Measurements from ENCODE around the gene CDK11A. TPM values are rescaled to one million over a fixed set of nuclear protein-coding genes. Genes with fewer than 3 reads are reported as not detected.
"Not testable (repeated sequence)": the region's sequence is repeated elsewhere in the genome, so short reads cannot be mapped to it uniquely, and the experiment has no call there.

CDK11A gene
- 18.3 TPM for total RNA-seq

DNA sequence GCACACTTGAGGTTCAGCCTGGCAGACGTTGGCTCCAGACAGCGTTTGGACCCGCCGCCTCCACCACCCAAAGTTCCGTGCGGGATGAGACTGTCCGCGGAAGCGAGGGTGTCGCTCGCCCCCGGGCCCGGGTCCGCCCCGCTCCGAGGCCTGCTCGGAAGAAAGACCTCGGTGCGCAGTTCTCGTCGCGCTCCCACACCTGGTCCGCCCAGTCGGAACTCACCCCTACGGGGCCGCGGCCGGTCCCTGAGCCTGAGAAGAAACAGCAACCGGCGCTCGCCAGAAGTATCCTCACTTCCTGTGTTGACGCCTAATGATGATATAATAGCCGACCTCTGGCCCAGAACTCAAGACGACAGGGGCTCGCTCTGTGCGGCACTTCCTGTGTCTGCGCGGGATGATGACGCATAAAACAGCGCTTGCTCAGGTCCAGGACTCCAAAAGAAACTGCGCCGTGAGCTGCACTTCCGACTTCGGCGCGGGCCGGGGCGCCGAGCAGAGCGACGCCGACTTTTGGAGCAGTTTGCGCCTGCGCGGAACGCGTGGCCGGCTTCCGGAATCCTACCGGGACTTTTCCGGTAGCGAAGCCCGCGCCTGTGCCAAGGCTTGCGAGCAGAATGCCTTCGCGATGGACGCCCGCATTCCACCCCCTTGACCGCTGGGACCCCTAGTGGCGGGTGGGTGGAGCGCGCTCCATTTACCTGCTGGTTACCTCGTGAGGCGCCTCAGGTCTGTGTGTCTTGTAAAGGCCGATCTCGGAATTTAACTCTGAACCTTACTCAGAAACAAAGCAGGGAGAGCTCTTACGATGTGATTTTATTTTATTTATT lies at the start of gene CDK11A:
TSS of gene CDK11A (minus strand) at position 323 of the 830 bp plus-strand sequence. CDS start 1,539 bp downstream, outside the sequence.
- DNase-seq (ENCODE audit: low spot score in 2 of 2): peak; percentile 89 to 94
- not testable (repeated sequence) for FAIRE-seq

DNA sequence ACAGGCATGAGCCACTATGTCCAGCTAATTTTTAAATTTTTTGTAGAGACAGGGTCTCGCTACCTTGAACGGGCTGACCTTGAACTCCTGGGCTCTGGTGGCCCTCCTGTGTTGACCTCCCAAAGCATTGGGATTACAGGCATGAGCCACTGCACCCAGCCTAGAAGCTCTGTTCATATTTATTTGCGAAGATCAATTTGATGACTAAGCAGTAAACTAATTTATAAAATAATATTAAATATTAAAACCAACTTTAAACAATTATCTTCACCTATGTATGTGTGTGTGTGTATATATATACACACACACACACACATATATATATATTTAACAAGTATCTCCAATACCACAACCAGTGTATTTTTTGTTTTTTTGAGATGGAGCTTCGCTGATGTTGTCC lies 49.7 kb upstream of the CDK11A start:
- DNase-seq (ENCODE audit: low spot score in 2 of 2) (no peak), FAIRE-seq (no peak)

GRCh38 chr1:1771096-1771495 lies 46.9 kb upstream of the CDK11A start:
- DNase-seq (ENCODE audit: low spot score in 2 of 2) (no peak), FAIRE-seq (no peak)

- DNase-seq (ENCODE audit: low spot score in 2 of 2) (no peak), FAIRE-seq (no peak)
These were observed 45.9 kb upstream of the CDK11A start for GRCh38 chr1:1770102-1770501.

DNA sequence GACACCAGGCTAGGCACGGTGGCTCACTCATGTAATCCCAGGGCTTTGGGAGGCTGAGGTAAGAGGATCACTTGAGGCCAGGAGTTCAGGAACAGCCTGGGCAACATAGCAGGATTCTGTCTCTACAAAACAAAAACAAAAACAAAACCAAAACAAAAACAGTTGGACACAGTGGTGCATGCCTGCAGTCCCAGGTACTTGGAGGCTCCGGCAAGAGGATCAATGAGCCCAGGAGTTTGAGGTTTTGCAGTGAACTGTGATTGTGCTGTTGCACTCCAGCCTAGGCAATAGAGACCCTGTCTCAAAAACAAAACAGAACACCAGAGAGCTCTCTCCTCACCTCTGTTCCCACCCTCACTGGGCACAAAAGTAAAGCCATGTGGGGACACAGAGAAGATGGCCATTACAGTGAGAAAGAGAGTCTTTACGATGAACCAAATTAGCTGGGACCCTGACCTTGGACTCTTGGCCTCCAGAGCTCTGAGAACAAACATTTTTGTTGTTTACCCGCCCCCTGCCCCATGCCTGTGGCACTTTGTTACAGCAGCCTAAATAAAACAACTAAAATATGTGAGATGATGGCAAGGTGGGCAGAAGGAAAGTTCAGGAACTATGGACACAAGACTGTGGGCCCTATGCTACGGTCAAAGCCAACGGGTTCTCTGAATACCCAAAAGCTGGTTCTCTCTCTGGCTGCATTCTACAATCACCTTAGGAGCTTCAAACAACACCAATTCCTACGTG lies 44.3 kb upstream of the CDK11A start:
- no peak for FAIRE-seq
- DNase-seq (ENCODE audit: low spot score in 2 of 2): no peak

DNA sequence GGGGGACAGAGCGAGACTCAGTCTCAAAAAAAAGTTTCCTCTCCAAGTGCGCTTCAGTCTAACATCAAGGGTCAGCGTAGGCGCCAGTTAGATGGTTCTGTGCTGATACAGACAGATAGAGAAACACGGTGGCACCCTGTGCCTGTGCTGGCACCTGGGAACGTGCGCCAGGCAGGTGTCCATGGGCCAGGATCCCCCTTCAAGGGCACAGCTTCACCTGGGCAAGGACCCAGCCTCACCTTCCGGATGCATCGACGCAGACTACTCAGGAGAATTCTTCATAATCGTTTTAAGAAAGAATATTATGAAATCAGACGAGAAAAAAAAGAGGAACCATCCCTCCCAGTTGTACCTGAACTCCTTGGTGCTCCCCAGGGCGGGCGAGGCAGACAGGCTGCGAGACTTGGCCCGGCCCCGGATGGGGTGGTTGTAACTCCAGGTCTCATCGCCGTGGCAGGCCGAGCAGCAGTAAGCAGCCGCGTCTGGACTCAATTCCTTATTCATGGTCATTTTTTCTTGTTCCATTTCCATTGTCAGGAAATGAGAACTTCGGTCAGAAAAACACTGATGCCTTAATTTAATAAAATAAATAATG lies 40.8 kb upstream of the CDK11A start:
- DNase-seq (ENCODE audit: low spot score in 2 of 2) (no peak), FAIRE-seq (no peak)

GRCh38 chr1:1763657-1764621 lies 39.8 kb upstream of the CDK11A start:
- FAIRE-seq: no peak
- no peak for DNase-seq (ENCODE audit: low spot score in 2 of 2)

- DNase-seq (ENCODE audit: low spot score in 2 of 2) (no peak), FAIRE-seq (no peak)
These were observed 37.6 kb upstream of the CDK11A start for GRCh38 chr1:1761504-1762376.

- no peak for FAIRE-seq
These were observed 36.6 kb upstream of the CDK11A start for GRCh38 chr1:1760715-1761114.

DNA sequence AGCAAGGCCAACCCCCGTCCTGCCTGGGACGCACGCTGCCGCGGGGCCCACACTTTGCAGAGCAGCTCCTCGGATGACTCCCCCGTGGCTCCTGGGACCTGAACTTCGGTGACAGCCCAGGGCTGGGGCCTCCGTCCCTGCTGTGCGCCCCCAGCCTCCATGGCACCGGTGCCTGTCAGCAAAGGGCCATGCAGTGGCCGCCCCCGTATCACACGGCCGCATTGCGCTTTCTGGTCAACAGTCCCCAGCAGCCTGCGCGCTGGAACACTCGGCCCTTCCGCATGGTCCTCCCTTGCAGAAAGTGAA lies 36.1 kb upstream of the CDK11A start:
- no peak for FAIRE-seq
- no peak for DNase-seq (ENCODE audit: low spot score in 2 of 2)

More at GRCh38 chr1:1760715-1761114, 36.6 kb upstream of the CDK11A start:
- DNase-seq (ENCODE audit: low spot score in 2 of 2): no peak

DNA sequence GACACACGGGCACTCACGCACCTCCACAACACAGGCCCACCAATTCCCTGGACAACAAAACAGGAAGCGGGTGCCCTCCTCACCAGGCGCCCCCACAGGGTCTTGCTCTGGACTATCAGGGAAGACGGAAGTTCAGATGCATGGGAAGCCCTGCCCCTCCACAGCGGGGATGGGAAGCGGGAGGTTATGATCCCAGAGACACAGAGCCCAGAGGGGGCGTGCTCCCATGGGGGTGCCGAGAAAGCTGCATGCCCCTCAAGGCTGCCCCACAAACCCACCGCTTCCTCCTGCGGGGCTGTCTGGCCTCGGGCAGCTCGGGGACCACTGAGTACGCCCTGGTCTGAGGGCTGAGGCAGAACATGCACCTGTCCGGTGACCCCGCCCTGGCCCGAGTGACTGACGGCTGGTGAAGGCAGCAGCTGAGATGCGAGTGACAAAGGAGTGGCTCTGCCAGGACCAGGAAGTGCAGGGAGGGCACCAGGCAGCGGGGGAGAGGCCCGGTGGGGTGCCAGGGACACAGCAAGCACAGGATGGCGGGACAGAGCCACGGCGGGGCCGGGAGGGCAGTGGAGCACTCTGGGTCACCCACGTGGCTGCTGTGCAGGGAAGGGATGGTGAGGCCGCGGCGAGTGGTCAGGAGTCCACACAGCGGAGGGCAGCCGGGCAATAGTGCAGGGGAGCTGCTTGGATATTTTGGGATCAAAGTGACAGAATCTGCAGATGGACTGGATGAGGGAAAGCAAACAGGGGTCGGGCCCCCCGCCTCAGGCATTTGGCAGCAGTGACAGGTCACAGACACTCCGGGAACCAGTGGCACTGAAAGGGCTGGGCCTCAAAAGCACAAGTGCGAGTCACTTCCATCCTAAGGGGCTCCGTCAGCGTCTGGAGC lies 35.5 kb upstream of the CDK11A start:
- FAIRE-seq (no peak), DNase-seq (ENCODE audit: low spot score in 2 of 2) (no peak)

DNA sequence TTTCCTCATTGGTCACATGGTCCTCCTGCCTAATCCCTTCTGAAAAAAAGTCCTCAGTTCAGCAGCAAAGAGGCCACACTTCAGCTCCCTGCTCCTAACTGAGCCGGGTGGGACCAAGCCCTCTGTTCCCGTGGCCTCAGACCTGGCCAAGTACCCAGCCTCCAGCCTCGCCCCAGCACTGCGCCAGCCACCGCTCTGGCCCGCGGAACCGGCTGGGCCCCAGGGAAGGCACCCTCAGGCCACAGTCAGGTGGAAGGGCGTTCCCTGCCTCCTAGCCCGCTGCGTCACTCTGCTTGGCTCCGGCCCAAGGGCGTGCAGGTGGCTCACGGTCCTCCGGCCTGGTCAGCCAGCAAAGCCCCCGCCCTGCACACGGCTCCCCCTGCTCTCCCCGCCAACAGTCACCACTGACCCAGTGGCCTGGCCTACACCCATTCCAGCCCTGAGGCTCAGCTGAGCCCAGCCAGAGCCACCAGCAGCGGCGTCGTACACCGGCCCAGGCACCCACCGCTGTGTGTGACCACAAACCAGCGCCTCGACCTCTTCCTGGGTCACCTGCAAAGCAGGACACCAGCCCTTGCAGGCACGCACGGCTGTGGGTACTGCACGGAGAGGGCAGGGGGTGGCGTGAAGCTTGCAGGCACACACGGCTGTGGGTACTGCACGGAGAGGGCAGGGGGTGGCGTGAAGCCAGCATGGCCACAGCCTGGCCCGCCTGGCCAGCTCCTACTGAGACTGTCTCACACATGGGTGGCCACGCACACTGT lies 34.7 kb upstream of the CDK11A start:
- FAIRE-seq (no peak), DNase-seq (ENCODE audit: low spot score in 2 of 2) (no peak)

- FAIRE-seq: no peak
- no peak for DNase-seq (ENCODE audit: low spot score in 2 of 2)
These were observed 34.0 kb upstream of the CDK11A start for GRCh38 chr1:1758059-1758621.

- peak in 1 of 2 donors; percentile 3 for DNase-seq (ENCODE audit: low spot score in 2 of 2)
- FAIRE-seq: no peak
These were observed 33.4 kb upstream of the CDK11A start for GRCh38 chr1:1757422-1758058.

GRCh38 chr1:1756661-1757421 lies 32.7 kb upstream of the CDK11A start:
- FAIRE-seq (no peak), DNase-seq (ENCODE audit: low spot score in 2 of 2) (no peak)

DNA sequence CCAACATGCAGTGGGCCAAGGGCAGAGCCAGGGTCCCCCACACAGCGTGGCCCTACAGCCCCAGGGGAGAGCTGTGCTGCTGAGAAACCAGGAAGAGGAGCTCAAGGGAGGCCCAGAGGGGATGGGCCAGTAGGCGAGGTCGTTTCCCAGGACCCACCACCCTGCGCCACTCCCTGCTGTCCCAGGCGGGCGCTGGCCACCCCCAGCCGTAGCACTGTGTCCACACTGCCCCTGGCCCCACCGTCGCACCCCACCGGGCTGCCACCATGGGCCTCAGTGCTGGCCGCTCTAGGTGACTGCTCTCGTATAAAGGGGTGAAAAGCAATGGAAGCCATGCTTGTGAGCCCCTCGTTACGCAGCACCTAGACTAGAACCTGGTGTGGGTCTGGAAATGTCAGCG lies 31.7 kb upstream of the CDK11A start:
- FAIRE-seq (no peak), DNase-seq (ENCODE audit: low spot score in 2 of 2) (peak in 1 of 2 donors; percentile 2)
